HCT116 (cell line): ENCODE data around the gene TP53AIP1. TPM values are rescaled to one million over a fixed set of nuclear protein-coding genes. Genes with fewer than 3 reads are reported as not detected.

Experiments
- ATAC-seq: fragments of 200-7000 bp; cut with Tn5 transposase; 2 replicates; pipeline ENCODE4 v1.9.1; 2020; ENCODE audit warnings: mild to moderate bottlenecking, moderate library complexity
- BruUV-seq: library from RNA; stranded (reverse); fragments of 400-500 nt; replicated peaks from 2 replicates; lab custom pipeline; 2021; lab: Mats Ljungman, UMichigan
- CTCF ChIA-PET: fragments of 300-600 bp; sonication (Branson Sonifier 250); formaldehyde crosslinking; loops from one replicate; lab custom pipeline; 2021; ENCODE audit warnings: antibody characterized with exemption; lab: Charles Lee
- POLR2A ChIA-PET: fragments of 300-600, 350-600 bp; sonication (Branson Sonifier 250); formaldehyde crosslinking; loops from one replicate; lab custom pipeline; 2021; ENCODE audit warnings: antibody characterized with exemption; lab: Charles Lee
- RAD21 ChIA-PET, 2 experiments: fragments of 300-600 bp; sonication (Branson Sonifier 250); formaldehyde crosslinking; loops; one replicate each; lab custom pipeline; 2023; ENCODE audit warnings: low total read pairs in 2 of 2; ENCODE audit not compliant: uncharacterized antibody in 2 of 2, unreplicated experiment in 2 of 2, low non-redundant PET in 1 of 2; lab: Charles Lee
- DNase-seq: peaks from one replicate; pipeline ENCODE4 v3.0.0-alpha.2; 2010; ENCODE audit warnings: low read depth, low spot score
- H2AFZ ChIP-seq: fragments of 200-600 bp; shearing (Covaris generic), sonication (generic); 2 replicates; pipeline ENCODE4 v1.6.1; 2017; ENCODE audit warnings: low read depth, mixed run types, mixed read lengths, antibody characterized with exemption, low read length; ENCODE audit not compliant: poor library complexity, severe bottlenecking
- H3K27ac ChIP-seq: 2 replicates; pipeline ENCODE4 v1.5.1; 2012; ENCODE audit warnings: low read depth, low read length
- H3K27me3 ChIP-seq: fragments of 200-600 bp; sonication (generic); 2 replicates; pipeline ENCODE4 v1.6.1; 2016; ENCODE audit warnings: mixed run types, low read length, mixed read lengths; ENCODE audit not compliant: insufficient read depth
- H3K36me3 ChIP-seq, 2 experiments: fragments of 200-500 bp in 1 of 2; fragments of 200-600 bp in 1 of 2; sonication (Bioruptor generic) in 1 of 2; sonication (generic) in 1 of 2; 2 replicates each; pipeline versions ENCODE4 v1.5.1 to v1.6.1; 2014 to 2016; ENCODE audit warnings: low read length in 2 of 2, inconsistent platforms in 1 of 2, mixed read lengths in 1 of 2, mixed run types in 1 of 2; ENCODE audit not compliant: insufficient read depth in 2 of 2, control insufficient read depth in 1 of 2
- H3K4me1 ChIP-seq, 2 experiments: fragments of 200-600 bp in 1 of 2; sonication (generic) in 1 of 2; 2 replicates each; pipeline versions ENCODE4 v1.5.1 to v1.6.1; 2012 to 2017; ENCODE audit warnings: low read length in 2 of 2, inconsistent platforms in 1 of 2, mild to moderate bottlenecking in 1 of 2, mixed read lengths in 1 of 2, mixed run types in 1 of 2, moderate library complexity in 1 of 2; ENCODE audit not compliant: insufficient read depth in 2 of 2, control insufficient read depth in 1 of 2
- H3K4me2 ChIP-seq: fragments of 200-600 bp; sonication (generic); 2 replicates; pipeline ENCODE4 v1.6.1; 2017; ENCODE audit warnings: mixed run types, low read length, mixed read lengths
- H3K4me3 ChIP-seq, 2 experiments: fragments of 200-600 bp in 1 of 2; sonication (generic) in 1 of 2; replicated peaks in 1 of 2; 2 replicates each; pipeline ENCODE4 v1.5.1; 2011 to 2016; ENCODE audit warnings: low read length in 2 of 2, control low read depth in 1 of 2, low read depth in 1 of 2, mild to moderate bottlenecking in 1 of 2, mixed read lengths in 1 of 2, mixed run types in 1 of 2
- H3K79me2 ChIP-seq: fragments of 200-600 bp; sonication (generic); 2 replicates; pipeline ENCODE4 v1.6.1; 2017; ENCODE audit warnings: mild to moderate bottlenecking, mixed run types, low read length, moderate library complexity, mixed read lengths; ENCODE audit not compliant: insufficient read depth
- H3K9ac ChIP-seq: fragments of 200-600 bp; sonication (generic); 2 replicates; pipeline ENCODE4 v1.6.1; 2016; ENCODE audit warnings: low read length, mixed read lengths
- H3K9me2 ChIP-seq: fragments of 200-600 bp; sonication (generic), shearing (Covaris generic); 2 replicates; pipeline ENCODE4 v1.6.1; 2017; ENCODE audit warnings: mixed run types, mild to moderate bottlenecking, moderate library complexity; ENCODE audit not compliant: insufficient read depth
- H3K9me3 ChIP-seq, 2 experiments: fragments of 200-500 bp in 1 of 2; fragments of 200-600 bp in 1 of 2; sonication (Bioruptor generic) in 1 of 2; sonication (generic) in 1 of 2; 2 replicates each; pipeline ENCODE4 v1.6.1; 2014 to 2017; ENCODE audit warnings: low read length in 2 of 2, mixed read lengths in 2 of 2, inconsistent platforms in 1 of 2, low read depth in 1 of 2, mild to moderate bottlenecking in 1 of 2, mixed run types in 1 of 2, moderate library complexity in 1 of 2; ENCODE audit not compliant: control insufficient read depth in 1 of 2, insufficient read depth in 1 of 2
- H4K20me1 ChIP-seq: fragments of 200-600 bp; sonication (generic), shearing (Covaris generic); 2 replicates; pipeline ENCODE4 v1.6.1; 2017; ENCODE audit warnings: mixed run types, mild to moderate bottlenecking, moderate library complexity; ENCODE audit not compliant: insufficient read depth
- CBX3 ChIP-seq: IDR thresholded peaks from 2 replicates; pipeline ENCODE4 v1.6.1; 2012; ENCODE audit warnings: low read depth
- EGR1 ChIP-seq: IDR thresholded peaks from 2 replicates; pipeline ENCODE4 v1.6.1; 2012; ENCODE audit warnings: low read depth
- ELF1 ChIP-seq: IDR thresholded peaks from 2 replicates; pipeline ENCODE4 v1.6.1; 2012; ENCODE audit warnings: low read depth, borderline replicate concordance
- JUND ChIP-seq: IDR thresholded peaks from 2 replicates; pipeline ENCODE4 v1.6.1; 2012
- POLR2A ChIP-seq: IDR thresholded peaks from 2 replicates; pipeline ENCODE4 v1.7.0; 2011; ENCODE audit warnings: borderline replicate concordance; ENCODE audit not compliant: insufficient read depth, insufficient read length; ENCODE audit errors: extremely low read depth
- POLR2AphosphoS5 ChIP-seq: IDR thresholded peaks from 2 replicates; pipeline ENCODE4 v1.6.1; 2011; ENCODE audit warnings: mild to moderate bottlenecking, low read depth, low read length, moderate library complexity
- RAD21 ChIP-seq: IDR thresholded peaks from 2 replicates; pipeline ENCODE4 v1.6.1; 2012; ENCODE audit warnings: low read depth, mild to moderate bottlenecking
- REST ChIP-seq: IDR thresholded peaks from 2 replicates; pipeline ENCODE4 v1.6.1; 2012; ENCODE audit warnings: low read depth
- SIN3A ChIP-seq: IDR thresholded peaks from 2 replicates; pipeline ENCODE4 v1.6.1; 2012; ENCODE audit warnings: low read depth
- SP1 ChIP-seq: IDR thresholded peaks from 2 replicates; pipeline ENCODE4 v1.6.1; 2012; ENCODE audit warnings: low read depth
- SRF ChIP-seq: IDR thresholded peaks from 2 replicates; pipeline ENCODE4 v1.6.1; 2012; ENCODE audit warnings: low read depth
- YY1 ChIP-seq: IDR thresholded peaks from 2 replicates; pipeline ENCODE4 v1.6.1; 2011; ENCODE audit warnings: low read length, low read depth, moderate library complexity, mild to moderate bottlenecking; ENCODE audit not compliant: insufficient replicate concordance; ENCODE audit errors: extremely low read depth
- ZBTB33 ChIP-seq: IDR thresholded peaks from 2 replicates; pipeline ENCODE4 v1.6.1; 2011; ENCODE audit warnings: mild to moderate bottlenecking, low read length, moderate library complexity; ENCODE audit not compliant: insufficient replicate concordance; ENCODE audit errors: extremely low read depth
- ZFX ChIP-seq: fragments of 450-650 bp; IDR thresholded peaks from 2 replicates; pipeline ENCODE4 v1.6.1; 2017
- ZNF274 ChIP-seq: fragments of 200-500 bp; sonication (Bioruptor generic); IDR thresholded peaks from 2 replicates; pipeline ENCODE4 v1.6.1; 2014; ENCODE audit warnings: mild to moderate bottlenecking, low read depth, low read length, inconsistent platforms
- intact Hi-C: fragments of 100-400 bp; cut with micrococcal nuclease; formaldehyde crosslinking; loops from 2 replicates; pipeline ENCODE4 v1.10.0; 2022
- total RNA-seq: library from RNA; stranded (reverse); gene quantifications from one replicate; pipeline ENCODE4 v1.2.1, GENCODE V29; 2021; ENCODE audit not compliant: unreplicated experiment
- TF ChIP-seq, protein P1 (sequence below): IDR thresholded peaks from 2 replicates; pipeline ENCODE4 v1.6.1; 2012

Gene TP53AIP1
- total RNA-seq, 1 experiment from 2014 or later, result 0.15 TPM

DNA sequence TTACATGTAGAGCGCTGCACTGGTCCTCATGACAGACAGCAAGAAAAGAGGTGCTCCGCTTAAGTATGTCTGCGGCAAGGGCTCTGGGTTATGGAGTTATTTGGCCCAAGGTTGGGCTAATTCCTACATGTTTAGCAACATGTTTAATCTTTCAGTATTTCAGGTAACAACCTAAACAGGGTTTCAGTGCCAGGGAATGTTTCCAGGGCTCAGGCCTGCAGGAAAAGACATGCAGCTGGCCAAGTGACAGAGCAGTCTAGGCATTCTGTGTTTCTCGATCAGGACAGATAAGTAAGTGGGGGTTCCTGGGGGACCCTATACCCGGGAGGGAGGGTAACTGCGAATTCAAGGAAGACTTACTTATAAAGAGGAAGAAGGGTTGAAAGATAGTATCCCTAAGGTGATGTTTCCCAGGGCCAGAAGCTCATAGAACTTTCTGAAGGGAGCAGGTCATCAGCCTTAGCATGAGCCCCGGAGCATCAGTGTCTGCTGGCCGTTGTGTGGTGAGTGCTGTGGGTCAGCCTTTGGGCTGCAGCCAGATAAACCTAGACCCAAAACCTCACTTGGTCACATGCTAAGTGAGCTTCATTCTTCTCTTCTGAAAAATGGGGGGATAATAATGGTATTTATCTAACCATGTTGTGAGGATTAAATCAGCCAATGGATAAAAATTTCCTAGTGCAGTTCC lies 33.1 kb downstream of the TP53AIP1 start (continued):
- TF ChIP-seq REST (no peak), POLR2A (no peak), RAD21 (no peak), POLR2AphosphoS5 (no peak), ELF1 (no peak), SIN3A (no peak), SP1 (no peak), SRF (no peak), JUND (no peak)
- TF ChIP-seq, all 23 proteins: peak for 0

GRCh38 chr11:128908391-128909246 lies 34.1 kb downstream of the TP53AIP1 start:
- H4K20me1 ChIP-seq, result no peaks in the 10 kb centered on the region
- peak; percentile 63 for ATAC-seq
- no TSS peak for BruUV-seq
- ChIA-PET POLR2A (interaction anchor here (2.1 kb wide), 1 partner anchor 16 kb away, joined by 7 read pairs; no protein-coding TSS in a partner anchor), CTCF (interaction anchor here (1.8 to 6.5 kb wide), 2 partner anchors 23 to 48 kb away, joined by 8 to 55 read pairs; no protein-coding TSS in a partner anchor), RAD21 (interaction anchor here in 1 of 2 experiments (1.0 kb wide), 1 partner anchor 18 kb away, joined by 3 read pairs; no protein-coding TSS in a partner anchor)
- DNase-seq, result peak; percentile 45
- intact Hi-C loops, result loop anchor here (1.0 kb wide), 1 partner anchor 48 kb away; no protein-coding TSS in a partner anchor
- H3K4me3 ChIP-seq, result peak overlapping the region; percentile 33 to 50
- H3K4me1 ChIP-seq, result peaks cover 23 to 42% of the 10 kb centered on the region in 2 experiments
- peak overlapping the region; percentile 49 for H3K9ac ChIP-seq
- H3K9me3 ChIP-seq, result no peaks in the 10 kb centered on the region
- no peaks in the 10 kb centered on the region for H3K9me2 ChIP-seq
- peak overlapping the region; percentile 64 for H2AFZ ChIP-seq
- H3K27ac ChIP-seq, result peak overlapping the region; percentile 9
- no peaks in the 10 kb centered on the region for H3K79me2 ChIP-seq
- no peaks in the 10 kb centered on the region for H3K27me3 ChIP-seq
- H3K4me2 ChIP-seq, result peak overlapping the region; percentile 73
- H3K36me3 ChIP-seq, result no peaks in the 10 kb centered on the region
- TF ChIP-seq ZFX, result no peak
- no peak for TF ChIP-seq ZBTB33
- peak; percentile 39 for TF ChIP-seq POLR2AphosphoS5
- no peak for TF ChIP-seq RAD21
- TF ChIP-seq SIN3A, result no peak
- peak; percentile 40 for TF ChIP-seq SP1
- peak; percentile 86 for TF ChIP-seq JUND
- TF ChIP-seq EGR1, result no peak
- TF ChIP-seq, protein P1, sequence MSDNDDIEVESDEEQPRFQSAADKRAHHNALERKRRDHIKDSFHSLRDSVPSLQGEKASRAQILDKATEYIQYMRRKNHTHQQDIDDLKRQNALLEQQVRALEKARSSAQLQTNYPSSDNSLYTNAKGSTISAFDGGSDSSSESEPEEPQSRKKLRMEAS, result peak; percentile 73
- TF ChIP-seq YY1, result no peak
- 0 out of 2 replicates have a peak, but pooled peaks have one; percentile 25 for TF ChIP-seq CBX3
- TF ChIP-seq ZNF274, result no peak
